ENCODE measurements around the gene CCNB1.

GRCh38 chr5:69148981-69149675 is 17.8 kb upstream of the CCNB1 start:
- TF ChIP-seq, protein P1, sequence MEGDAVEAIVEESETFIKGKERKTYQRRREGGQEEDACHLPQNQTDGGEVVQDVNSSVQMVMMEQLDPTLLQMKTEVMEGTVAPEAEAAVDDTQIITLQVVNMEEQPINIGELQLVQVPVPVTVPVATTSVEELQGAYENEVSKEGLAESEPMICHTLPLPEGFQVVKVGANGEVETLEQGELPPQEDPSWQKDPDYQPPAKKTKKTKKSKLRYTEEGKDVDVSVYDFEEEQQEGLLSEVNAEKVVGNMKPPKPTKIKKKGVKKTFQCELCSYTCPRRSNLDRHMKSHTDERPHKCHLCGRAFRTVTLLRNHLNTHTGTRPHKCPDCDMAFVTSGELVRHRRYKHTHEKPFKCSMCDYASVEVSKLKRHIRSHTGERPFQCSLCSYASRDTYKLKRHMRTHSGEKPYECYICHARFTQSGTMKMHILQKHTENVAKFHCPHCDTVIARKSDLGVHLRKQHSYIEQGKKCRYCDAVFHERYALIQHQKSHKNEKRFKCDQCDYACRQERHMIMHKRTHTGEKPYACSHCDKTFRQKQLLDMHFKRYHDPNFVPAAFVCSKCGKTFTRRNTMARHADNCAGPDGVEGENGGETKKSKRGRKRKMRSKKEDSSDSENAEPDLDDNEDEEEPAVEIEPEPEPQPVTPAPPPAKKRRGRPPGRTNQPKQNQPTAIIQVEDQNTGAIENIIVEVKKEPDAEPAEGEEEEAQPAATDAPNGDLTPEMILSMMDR (IDR thresholded peaks at IDR 0.05; ENCODE audit: low read depth, low read length, missing input control), result no peak
- TF ChIP-seq FOXA1 (IDR thresholded peaks at IDR 0.05), result no peak
- no peak for TF ChIP-seq TAF1 (conservative IDR thresholded peaks at IDR 0.05)
- no peak for TF ChIP-seq GABPA (IDR thresholded peaks at IDR 0.05 in 1 of 2, conservative IDR thresholded peaks at IDR 0.05 in 1 of 2)
- no peak for TF ChIP-seq SP1 (IDR thresholded peaks at IDR 0.05)

All from liver (tissue), 3 donors.